ENCODE data around the gene SCAMP3.
A peak's percentile ranks its signal among the peaks of the same experiment; 100 is the strongest.
"Not testable (repeated sequence)": the region's sequence is repeated elsewhere in the genome, so short reads cannot be mapped to it uniquely, and the experiment has no call there.

Gene SCAMP3

GRCh38 chr1:155226910-155227260, 35.3 kb downstream of the SCAMP3 start:
- no peak for DNase-seq

GRCh38 chr1:155226188-155226909, 35.8 kb downstream of the SCAMP3 start:
- peak; percentile 87 for DNase-seq

GRCh38 chr1:155225404-155225759, 36.8 kb downstream of the SCAMP3 start:
- DNase-seq, result not testable (repeated sequence)

- DNase-seq, result peak; percentile 23
Measured at GRCh38 chr1:155223047-155223446, 39.1 kb downstream of the SCAMP3 start.

- DNase-seq, result not testable (repeated sequence)
Measured at GRCh38 chr1:155220211-155220965, 41.8 kb downstream of the SCAMP3 start.

- DNase-seq, result peak; percentile 54
Measured at GRCh38 chr1:155219592-155220031, 42.5 kb downstream of the SCAMP3 start.

GRCh38 chr1:155218854-155219591, 43.1 kb downstream of the SCAMP3 start:
- no peak for DNase-seq

GRCh38 chr1:155214702-155215101, 47.5 kb downstream of the SCAMP3 start:
- DNase-seq, result not testable (repeated sequence)

GRCh38 chr1:155212051-155212440, 50.1 kb downstream of the SCAMP3 start:
- DNase-seq, result not testable (repeated sequence)

- DNase-seq, result not testable (repeated sequence)
Measured at GRCh38 chr1:155211381-155212050, 50.6 kb downstream of the SCAMP3 start.

GRCh38 chr1:155210314-155211104, 51.7 kb downstream of the SCAMP3 start:
- peak; percentile 53 for DNase-seq

- DNase-seq, result no peak
Measured at GRCh38 chr1:155209312-155209721, 52.8 kb downstream of the SCAMP3 start.

- DNase-seq, result peak; percentile 96
Measured at GRCh38 chr1:155208541-155209311, 53.4 kb downstream of the SCAMP3 start, which contains the start of gene MTX1. Gene MTX1, plus strand, starts transcription at chr1:155208695. Its CDS starts 110 bp downstream, at chr1:155208805.

GRCh38 chr1:155207806-155208540, 54.2 kb downstream of the SCAMP3 start, which contains the start of gene THBS3:
Gene THBS3, minus strand, starts transcription at chr1:155207897. Its CDS starts 21 bp downstream, at chr1:155207876.
- no peak for DNase-seq

- peak; percentile 90 for DNase-seq
Measured at GRCh38 chr1:155206891-155207805, 55.0 kb downstream of the SCAMP3 start.

All from CD4-positive, alpha-beta T cell treated with Interleukin-15 for 1 hour (primary cell).